Tongue (tissue), 2 donors: Measurements from ENCODE around the gene PIGC. TPM values are rescaled to one million over a fixed set of nuclear protein-coding genes. Genes with fewer than 3 reads are reported as not detected.
"Not testable (repeated sequence)": the region's sequence is repeated elsewhere in the genome, so short reads cannot be mapped to it uniquely, and the experiment has no call there.

ENCODE experiments used
- DNase-seq: peaks from one replicate; pipeline ENCODE4 v3.0.0-alpha.2; 2015
- total RNA-seq: library from RNA; depleted of rRNA; stranded (reverse); fragments of >200 nt; gene quantifications from one replicate; pipeline ENCODE4 v1.2.3, GENCODE V29; 2014

PIGC gene
- total RNA-seq, 1 donor from 2014 or later = 24.6 TPM

DNA sequence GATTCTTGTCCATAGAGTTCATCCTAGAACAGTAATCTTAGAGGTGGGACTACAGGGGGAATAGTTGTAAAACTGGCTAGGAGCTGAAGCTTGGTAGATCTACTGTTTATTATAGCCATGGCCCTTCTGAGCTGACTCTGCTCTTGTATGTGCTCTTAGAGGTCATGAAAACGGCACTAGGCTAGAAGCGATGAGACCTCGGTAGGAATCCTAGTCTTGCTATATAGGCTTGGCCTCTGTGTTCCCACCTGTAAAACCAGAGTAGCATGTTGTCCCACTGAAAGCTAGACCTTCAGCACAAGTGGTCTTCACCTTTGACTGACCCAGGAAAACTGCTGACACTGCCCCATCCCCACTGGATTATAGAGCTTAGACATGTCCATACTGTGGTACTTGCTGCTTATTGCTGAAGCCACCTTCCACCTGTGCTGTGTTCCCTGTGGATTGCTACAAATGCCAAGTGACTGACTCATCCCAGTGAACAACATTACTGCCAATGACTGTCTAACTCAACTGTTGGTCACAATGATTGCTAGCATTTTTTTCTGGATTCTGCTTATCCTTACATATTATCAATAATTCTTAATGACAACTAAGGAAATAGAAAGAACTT is 23.0 kb upstream of the PIGC start:
- no peak for DNase-seq

DNA sequence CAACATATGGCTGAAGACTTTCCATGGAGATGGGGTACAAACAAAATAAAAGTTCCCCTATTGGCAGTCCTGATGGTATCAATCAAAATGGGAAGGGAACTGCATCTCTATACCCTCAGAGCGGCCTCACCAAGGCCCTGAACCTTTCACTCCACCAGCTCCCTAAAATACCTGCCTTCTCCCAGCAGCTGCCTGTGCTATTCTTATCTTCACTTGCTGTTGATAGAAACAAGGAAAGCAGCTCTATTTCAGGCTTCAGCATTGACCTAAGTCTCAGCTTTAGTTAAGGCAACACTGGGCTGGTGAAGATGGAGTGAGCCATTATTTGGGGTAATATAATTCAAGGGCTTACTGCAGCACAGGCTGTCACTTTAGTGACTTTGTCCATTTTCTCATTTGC is 21.7 kb upstream of the PIGC start:
- peak; percentile 67 for DNase-seq

DNA sequence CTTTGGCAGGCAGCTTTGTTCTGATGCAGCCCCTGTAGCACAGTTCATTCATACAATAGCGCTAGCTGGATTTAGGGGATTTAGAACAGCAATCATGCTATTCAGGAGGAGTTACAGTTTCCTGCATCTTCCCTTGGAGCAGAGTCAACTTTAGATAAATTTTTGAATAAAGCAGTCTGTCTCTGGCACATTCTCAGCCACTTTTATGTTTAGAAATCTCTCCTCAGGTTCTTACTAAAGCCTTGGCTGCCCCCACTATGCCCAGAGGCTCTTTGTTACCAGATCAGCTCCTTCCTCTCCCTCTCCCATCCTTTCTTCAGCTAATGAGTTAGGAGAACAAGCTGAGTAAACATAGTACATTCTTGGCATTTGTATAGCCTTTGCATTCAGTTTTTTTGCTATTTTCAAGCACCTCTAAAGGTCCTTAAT is 17.0 kb upstream of the PIGC start:
- peak; percentile 73 for DNase-seq

DNA sequence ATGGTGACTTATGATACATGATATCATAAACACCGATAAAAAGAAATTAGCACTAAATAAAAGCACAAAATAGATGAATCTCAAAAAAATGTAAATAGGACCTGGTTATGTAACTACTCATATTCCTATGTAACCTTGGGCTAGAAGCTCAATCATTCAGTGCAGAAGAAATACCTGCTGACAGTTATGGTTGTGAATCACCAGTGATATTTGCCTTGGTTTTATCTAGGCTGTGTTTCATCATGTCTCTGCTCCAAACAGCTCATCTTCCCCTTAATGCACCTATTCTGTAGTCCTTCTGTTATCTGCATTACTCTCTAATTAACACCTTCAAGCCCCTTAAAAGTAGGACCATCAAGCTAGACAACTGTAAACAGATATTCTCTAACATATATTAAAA is 16.3 kb upstream of the PIGC start:
- DNase-seq = no peak

DNA sequence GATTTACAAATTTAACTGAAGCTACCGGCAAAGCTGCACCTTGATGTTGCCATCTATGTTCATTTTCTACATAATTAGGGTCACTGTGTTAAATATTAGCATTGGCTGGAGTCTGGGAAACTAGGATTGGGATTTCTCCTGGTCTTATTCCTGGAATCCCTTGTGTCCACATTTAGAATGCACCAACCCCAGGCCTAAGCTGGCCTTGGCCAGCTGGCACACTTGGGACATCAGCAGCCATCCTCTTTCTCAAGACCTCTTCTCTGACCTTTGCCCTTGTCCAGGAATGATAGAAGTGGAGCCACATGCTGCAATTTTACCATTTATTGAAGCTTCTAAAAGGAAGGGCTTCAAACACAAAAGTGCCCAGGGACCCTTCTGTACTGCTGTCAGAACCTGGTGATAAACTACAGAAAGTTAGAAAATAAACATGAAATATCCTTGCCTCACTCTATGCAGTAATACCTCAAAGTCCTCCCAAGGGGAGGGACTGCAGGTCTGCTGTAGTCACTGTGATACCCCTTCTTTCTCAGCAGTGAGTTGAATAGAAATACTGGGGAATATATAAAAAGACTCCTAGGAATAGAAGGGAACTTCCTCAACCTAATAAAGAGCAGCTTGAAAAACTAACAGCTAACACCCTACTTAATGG is 13.7 kb upstream of the PIGC start:
- DNase-seq = no peak

DNA sequence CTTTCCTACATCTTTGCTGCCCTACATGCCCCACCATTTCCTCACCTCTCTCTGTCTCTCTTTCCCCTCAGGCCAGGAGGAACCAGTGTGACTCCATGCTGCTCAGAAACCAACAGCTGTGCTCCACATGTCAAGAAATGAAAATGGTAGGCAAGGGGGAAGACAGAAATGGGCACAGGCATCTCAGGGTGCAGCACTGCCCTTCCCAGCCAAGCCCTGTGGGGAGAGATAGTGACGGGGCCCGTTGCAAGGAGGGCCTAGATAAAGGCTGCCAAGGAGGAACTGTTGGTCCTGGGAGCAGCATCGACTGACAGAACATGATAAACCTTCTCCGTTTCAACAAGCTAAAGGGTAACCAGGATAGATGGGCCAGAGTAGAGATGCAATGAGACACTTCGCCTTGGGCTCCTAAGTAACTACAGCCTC is 12.5 kb upstream of the PIGC start:
- no peak for DNase-seq

DNA sequence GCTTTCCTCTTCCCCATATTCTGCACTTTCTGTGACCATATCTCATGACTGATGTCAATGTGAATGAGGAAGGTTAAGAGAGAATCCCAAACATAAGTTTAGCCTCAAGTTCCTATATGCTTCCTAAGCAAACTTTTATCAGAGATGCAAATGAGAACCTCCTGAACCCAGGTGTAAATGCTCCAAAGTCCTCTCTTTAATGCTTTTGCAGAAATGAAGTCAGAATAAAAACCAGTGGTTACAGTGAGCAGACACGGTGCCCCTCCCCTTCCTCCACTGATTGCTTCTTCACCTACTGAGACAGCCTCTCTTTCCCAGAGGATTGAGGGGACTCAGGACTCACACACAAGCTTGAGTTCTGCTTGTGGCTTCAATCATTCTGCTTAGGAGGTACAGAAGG is 11.6 kb upstream of the PIGC start:
- DNase-seq = no peak

DNA sequence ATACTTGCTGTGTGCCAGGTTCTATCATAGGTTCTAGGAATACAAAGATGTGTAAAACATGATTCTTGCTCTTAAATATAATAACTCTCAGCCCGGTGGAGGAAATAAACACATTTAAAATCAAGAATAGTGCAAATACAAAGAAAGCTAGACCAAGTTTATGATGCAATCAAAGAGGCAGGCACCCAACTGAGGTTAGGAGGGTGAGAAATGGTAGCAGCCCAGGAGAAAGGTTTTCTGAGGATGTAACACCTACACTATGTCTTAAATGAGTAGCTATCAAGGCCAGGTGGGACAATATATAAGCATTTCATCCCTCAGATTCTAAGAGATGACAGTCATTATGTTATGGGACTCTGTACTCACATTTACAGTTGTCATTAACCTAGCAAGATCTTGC is 9.7 kb upstream of the PIGC start:
- no peak for DNase-seq

DNA sequence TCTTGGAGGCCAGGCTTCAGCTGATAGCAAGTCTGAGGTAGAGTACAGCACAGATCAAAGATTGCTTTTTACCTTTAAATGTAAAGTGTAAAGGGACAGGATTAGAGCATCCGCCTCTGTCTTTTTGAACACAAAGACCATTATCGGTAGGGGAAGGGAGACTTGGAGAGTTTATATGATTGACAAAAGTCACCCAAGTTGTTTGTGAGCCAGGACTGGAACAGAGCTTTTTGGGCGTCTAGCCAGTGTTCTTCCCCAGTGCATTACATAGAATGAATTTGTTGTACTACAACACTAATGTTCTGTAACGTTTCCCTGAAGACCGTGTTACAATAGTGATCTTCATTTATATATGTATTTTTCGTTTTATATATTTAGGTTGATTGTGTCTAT is 9.3 kb upstream of the PIGC start:
- no peak for DNase-seq

DNA sequence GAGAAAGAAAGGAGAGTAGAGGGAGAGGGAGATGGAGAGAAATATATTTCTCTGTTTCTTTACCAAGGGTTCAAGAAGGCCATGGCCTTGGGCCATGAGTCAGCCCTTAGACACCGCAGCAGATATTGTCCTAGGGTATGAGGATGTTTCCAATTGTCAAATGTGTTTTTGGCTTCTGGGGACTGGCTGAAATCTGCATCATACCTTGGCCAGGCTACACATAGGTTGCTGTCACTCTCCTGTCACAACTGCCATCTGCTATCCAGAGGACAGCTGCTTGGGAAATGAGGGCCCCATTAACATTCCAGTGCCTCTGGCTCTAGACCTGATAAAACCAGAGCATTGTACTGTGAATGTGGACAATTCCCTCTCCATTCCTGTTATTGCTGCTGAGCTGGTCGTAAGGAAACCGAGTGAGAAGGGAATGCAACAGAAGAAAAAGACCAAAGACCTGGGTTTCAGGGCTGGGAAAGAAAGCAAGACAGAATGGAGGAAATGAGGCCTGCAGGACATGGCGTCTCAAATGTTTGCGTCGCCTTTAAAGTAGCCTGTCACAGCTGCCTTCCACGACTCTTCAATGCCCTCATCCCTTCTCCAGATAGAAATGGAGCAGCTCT is 8.8 kb upstream of the PIGC start:
- peak; percentile 83 for DNase-seq

DNA sequence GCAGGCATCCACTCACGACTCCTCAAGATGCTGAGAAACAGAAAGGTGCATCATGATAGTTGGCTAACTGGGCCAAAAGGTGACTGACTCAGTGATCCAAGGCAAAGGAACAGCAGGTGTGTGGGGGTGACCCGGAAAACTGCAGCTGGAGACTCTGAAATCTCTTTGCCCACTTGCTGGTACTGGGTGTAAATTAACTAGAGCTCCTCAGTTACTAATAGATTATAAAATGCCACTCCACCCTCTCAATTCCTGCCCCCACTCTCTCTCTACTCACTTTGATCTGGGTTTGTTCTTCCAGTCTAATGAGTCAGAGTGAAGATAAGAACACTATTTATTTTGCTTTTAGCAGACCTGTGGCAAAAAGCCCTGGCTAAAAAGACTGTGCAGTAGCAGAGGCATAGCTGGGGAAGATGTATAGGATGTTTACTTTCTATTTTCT is 7.2 kb upstream of the PIGC start:
- DNase-seq = no peak

DNA sequence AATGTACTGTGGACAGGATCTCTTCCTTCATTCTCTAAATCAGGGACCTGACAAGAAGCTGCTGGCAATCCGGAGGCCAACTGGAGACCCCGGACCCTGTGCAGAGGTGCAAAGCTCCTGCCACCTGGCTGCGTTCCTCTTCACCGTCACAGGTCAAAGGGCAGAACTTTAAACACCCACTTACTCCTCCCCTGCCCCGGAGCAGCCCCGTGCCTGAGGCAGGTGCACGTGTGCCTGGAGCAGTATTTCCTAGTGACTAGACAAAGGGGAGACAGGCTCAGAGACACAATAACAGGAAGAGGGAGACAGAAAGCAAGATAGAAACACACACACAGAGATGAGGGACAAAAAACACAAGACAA is 6.6 kb upstream of the PIGC start:
- no peak for DNase-seq

DNA sequence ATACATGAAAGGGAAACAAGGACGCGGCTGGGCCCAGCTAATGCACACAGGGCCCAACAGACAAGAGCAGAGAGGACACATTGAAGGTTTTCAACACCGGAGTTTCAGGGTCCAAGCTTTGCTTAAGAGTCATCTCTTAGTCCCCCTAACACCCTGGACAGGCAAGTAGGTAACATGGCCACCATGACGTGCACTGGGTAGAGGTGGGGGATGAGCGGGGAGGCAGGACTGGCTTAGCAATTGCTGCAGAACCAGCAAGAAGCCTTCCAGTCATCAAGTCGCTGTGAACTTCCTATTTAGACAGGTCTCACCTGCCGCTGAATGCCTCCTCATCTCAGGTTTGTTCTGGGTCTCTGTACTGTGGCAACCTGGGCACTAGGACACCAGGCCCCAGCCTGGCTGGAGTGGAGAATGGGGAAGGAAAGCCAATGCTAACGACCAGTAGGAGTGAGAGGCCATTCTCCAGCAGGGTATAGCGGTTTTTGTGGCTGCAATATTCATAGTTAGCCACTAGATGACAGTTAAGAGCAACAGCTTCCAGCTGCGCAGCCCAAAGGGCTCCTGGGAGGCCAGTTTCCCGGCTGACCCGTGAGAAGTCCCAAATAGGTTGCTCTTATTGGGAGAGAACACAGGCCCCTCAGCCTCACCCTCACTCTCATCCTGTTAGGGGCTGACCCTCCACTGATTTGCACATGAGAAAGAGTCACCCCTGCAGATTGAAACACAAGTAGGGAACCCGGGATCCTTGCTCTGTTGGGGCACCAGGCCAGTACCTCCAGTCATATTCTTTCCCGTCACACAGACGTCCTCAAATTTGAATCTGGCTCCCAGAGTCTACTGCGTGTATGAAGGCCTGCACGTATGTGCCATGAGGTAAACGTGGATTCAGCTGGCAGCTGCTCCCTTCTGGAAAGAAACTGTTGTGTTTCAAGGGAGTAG is 6.0 kb upstream of the PIGC start:
- DNase-seq = peak; percentile 75

DNA sequence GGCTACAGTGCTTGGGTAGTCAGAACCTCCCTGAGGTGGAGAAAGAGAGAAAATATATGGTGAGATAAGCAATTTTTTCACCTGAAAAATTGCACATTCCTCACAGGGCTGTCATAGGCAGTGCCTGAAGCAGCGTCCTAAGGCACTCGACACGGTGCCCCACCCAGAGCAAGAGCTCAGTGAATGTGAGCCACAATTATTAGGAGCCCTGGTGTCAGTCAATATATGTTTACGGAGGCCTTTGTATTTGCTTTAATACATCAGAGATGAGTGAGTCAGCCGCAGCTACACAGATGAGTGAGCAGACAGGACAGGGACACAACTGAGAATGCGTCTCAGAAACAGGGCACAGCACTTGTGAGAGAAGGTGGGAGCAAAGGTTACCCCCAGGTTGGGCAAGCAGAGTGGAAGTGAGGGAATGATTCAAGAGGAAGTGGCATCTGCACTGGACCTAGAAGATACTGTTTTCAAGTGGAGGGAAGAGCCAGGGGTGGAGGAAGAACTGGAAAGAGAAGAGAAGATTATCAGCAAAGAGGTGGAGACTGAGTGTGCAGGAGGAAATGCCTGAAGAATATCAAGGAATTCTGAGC is 5.2 kb upstream of the PIGC start:
- DNase-seq = no peak

DNA sequence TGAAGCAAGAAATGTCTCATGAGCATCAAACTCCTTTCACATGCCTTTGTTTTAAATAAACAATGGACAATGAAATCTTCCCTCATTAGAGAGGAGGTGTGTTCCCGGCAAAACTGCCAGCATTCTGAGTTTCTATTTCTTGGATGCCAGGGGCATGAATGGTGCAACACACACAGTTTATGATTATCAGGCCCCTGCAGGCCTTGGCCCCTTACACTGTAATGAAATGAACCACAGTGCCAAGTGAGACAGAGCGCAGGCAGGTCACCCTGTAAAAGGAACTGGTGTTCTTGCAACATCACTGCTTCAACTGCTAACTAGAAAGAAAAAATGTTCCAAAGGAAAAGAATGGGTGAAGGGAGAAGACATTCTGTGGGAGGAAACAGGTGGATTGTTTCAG is 3.8 kb upstream of the PIGC start:
- no peak for DNase-seq

DNA sequence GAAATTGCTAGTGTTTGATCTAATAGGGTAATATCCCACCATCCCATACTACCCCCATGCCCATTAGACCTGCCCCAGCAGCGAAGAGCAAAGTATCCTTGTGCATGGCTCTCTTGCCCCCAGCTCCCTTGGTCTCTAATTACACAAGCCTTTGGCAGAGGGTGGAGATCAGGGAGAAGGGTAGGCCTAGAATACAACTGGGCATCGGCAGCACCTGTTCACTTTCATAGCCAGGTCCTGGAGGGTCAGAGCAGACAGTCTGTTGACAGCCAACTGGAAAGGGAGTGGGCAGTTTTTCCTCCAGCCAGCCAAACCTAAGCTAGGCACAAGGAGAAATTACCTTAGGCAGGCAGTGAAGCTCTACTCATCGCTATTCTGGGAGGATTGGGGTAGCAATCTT is 2.7 kb upstream of the PIGC start:
- no peak for DNase-seq

DNA sequence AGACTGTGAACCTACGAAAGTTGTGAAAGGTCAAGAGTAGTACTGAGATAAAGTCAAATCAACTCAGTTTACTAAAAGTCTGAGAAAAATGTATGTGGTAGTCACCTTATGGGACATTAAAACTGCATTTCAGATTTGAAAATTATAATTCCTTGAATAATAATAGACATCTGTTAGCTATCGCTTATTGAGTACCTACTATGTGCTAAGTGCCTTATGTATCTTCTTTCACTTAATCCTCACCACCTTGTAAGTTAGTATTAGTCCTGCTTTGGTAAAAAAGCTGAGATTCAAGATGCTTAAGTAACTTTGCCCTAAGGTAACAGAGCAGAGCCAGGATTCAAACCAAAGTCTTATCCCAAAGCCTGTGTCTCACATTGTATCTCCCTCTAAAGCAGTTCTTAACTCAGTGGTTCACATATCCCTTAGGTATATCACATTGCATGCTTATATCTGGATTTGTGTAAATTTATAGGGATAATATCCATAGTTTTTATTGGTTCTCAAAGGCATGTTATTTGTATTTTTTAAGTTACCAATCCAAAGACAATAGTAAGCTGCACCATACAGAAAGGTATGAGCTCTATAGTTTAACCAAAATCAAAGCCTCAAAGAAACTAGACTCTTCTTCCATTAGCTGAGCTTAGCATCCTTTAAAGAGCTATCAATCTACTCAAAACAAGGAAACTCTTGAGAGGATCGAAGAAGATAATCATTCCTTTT is 865 bp downstream of the PIGC start:
- no peak for DNase-seq

DNA sequence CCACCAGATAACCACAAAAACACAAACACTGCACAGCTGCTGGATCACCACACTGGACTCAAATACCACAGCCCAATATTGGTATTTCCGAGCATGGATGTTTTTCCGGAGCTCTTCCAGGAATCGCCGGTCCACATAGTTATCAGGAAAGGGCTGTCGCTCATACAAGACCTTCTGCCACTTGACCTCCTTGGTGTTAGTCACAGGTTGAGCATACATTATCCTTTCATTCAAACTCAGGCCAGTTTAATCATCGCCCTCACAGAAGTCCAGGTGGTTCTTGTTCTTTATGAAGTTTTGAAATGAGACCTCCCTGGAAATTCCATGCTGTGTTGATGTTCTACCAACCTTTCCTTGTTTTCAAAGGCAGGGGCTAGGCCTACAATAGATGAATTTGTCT is 1.5 kb downstream of the PIGC start:
- DNase-seq = no peak

DNA sequence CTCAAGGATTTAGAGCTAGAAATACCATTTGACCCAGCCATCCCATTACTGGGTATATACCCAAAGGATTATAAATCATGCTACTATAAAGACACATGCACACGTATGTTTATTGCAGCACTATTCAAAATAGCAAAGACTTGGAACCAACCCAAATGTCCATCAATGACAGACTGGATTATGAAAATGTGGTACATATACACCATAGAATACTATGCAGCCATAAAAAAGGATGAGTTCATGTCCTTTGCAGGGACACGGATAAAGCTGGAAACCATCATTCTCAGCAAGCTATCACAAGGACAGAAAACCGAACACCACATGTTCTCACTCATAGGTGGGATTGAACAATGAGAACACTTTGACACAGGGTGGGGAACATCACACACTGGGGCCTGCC is 6.7 kb downstream of the PIGC start:
- not testable (repeated sequence) for DNase-seq

DNA sequence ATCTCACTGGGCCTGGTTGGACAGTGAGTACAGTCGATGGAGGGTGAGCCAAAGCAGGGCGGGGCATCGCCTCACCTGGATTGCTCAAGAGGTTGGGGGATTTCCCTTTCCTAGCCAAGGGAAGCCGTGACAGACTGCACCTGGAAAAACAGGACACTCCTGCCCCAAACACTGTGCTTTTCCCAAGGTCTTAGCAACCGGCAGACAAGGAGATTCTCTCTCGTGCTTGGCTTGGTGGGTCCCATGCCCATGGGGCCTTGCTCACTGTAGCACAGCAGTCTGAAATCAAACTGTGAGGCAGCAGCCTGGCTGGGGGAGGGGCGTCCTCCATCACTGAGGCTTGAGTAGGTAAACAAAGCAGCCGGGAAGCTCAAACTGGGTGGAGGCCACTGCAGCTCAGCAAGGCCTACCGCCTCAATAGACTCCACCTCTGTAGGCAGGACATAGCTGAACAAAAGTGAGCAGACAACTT is 12.1 kb downstream of the PIGC start:
- DNase-seq = peak; percentile 43

DNA sequence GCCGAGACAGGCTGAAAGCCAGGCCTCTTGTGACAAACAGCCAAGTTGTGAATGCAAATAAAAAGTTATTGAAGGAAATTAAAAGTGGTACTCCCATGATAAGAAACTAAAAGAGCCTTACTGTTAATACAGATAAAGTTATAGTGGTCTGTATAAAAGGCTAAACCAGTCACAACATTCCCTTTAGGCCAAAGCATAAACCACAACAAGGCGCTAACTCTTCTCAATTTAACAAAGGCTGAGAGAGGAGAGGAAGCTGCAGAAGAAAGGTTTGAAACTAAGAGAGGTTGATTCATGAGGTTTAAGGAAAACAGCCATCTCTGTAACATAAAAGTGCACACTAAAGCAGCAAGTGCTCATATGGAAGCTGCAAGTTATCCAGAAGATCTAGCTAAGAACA is 12.7 kb downstream of the PIGC start:
- no peak for DNase-seq

DNA sequence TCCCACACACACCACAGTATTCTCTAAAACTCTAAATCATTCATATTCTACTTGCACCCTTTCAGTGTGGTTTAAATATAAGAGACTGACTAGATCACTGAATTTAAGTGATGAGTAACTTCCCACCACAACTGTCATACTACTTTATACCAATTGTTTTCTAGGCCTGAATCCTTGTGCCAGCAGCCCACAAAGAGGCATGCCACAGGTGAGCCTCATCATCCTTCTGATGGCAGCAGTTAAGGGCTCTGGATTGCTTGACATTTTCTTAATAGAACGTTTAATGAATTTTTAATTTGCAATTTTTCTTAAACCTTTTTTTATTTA is 13.8 kb downstream of the PIGC start:
- no peak for DNase-seq
